ENCODE data around the gene SMIM3.
"Not testable (repeated sequence)": the region's sequence is repeated elsewhere in the genome, so short reads cannot be mapped to it uniquely, and the experiment has no call there.

Gene SMIM3

GRCh38 chr5:150740992-150741391 is 37.6 kb upstream of the SMIM3 start:
- no peak for TF ChIP-seq CTCF (IDR thresholded peaks at IDR 0.05; ENCODE audit: insufficient read depth, low read length, missing control alignments)
- DNase-seq (ENCODE audit: low read depth, low spot score): no peak
- H3K4me3 ChIP-seq (ENCODE audit: low read depth, low read length): no peak overlapping the region
- ChIA-PET POLR2A (no interaction called here), CTCF (interaction anchor here (0.8 to 1.1 kb wide), 2 partner anchors 41 to 106 kb away, joined by 3 to 5 read pairs; partner anchors contain the start of genes IRGM and RBM22)

- POLR2A ChIA-PET; DNase-seq (ENCODE audit: low read depth, low spot score); CTCF ChIA-PET; H3K4me3 ChIP-seq (ENCODE audit: low read depth, low read length): not testable (repeated sequence)
These were observed 36.0 kb upstream of the SMIM3 start for GRCh38 chr5:150742455-150743141.

DNA sequence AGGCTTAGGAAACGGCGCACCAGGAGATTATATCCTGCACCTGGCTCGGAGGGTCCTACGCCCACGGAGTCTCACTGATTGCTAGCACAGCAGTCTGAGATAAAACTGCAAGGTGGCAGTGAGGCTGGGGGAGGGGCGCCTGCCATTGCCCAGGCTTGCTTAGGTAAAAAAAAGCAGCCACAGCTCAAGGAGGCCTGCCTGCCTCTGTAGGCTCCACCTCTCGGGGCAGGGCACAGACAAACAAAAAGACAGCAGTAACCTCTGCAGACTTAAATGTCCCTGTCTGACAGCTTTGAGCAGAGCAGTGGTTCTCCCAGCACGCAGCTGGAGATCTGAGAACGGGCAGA is 35.4 kb upstream of the SMIM3 start:
- H3K4me3 ChIP-seq (ENCODE audit: low read depth, low read length); POLR2A ChIA-PET; CTCF ChIA-PET; DNase-seq (ENCODE audit: low read depth, low spot score): not testable (repeated sequence)

DNA sequence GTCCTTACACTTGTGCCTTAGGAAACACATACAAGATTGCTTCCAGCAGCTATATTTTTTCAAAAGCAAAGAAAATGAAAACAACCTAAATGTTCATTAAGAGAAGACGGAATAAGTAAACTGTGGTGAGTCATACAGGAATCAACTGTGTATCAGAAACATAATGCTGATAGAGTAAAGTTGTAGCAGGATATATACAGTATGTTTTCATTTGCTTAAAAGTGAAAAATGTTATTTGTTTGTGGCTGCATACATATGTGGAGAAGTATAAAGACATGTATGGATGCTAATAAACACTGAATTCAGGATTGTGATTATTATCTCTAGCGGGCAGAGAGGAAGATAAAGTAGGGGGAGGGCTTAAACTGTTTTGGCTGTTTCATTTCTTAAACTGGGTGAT is 28.1 kb upstream of the SMIM3 start:
- no peak for DNase-seq (ENCODE audit: low read depth, low spot score)
- no peak for TF ChIP-seq CTCF (IDR thresholded peaks at IDR 0.05; ENCODE audit: insufficient read depth, low read length, missing control alignments)
- CTCF ChIA-PET: interaction anchor here (0.8 kb wide), 1 partner anchor 29 kb away, joined by 3 read pairs; no protein-coding TSS in a partner anchor
- no peak overlapping the region for H3K4me3 ChIP-seq (ENCODE audit: low read depth, low read length)
- POLR2A ChIA-PET: interaction anchor here (1.0 kb wide), 1 partner anchor 33 kb away, joined by 4 read pairs; no protein-coding TSS in a partner anchor

GRCh38 chr5:150751096-150751891 is 27.3 kb upstream of the SMIM3 start:
- no peak for DNase-seq (ENCODE audit: low read depth, low spot score)
- POLR2A ChIA-PET: no interaction called here
- no peak overlapping the region for H3K4me3 ChIP-seq (ENCODE audit: low read depth, low read length)
- TF ChIP-seq CTCF (IDR thresholded peaks at IDR 0.05; ENCODE audit: insufficient read depth, low read length, missing control alignments): no peak
- CTCF ChIA-PET: interaction anchor here (0.7 to 1.0 kb wide), 2 partner anchors 25 to 26 kb away, joined by 4 read pairs; no protein-coding TSS in a partner anchor

DNA sequence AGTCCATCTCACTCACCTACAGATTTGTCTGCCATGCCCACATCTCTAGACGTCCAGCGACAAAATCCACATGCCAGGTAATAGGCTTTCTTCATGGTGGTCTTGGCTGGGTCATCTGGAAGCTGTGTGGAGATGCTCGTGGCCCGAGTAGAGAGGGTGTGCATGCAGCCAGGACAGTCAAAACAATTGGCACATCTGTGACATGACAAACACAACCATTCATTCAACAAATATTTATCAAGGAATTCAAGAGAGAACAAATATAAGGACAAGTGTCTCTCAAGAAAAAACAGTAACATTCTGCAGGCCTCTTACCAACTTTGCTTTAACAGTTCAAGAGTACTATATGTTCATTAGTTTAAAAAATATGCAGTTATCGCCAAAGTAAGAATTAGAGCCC is 25.1 kb upstream of the SMIM3 start:
- no peak for DNase-seq (ENCODE audit: low read depth, low spot score)
- ChIA-PET POLR2A (no interaction called here), CTCF (interaction anchor here (2.0 kb wide), 1 partner anchor 9 kb away, joined by 6 read pairs; no protein-coding TSS in a partner anchor)
- no peak for TF ChIP-seq CTCF (IDR thresholded peaks at IDR 0.05; ENCODE audit: insufficient read depth, low read length, missing control alignments)
- H3K4me3 ChIP-seq (ENCODE audit: low read depth, low read length): no peak overlapping the region

GRCh38 chr5:150753863-150754262 is 24.7 kb upstream of the SMIM3 start:
- ChIA-PET CTCF (interaction anchor here (2.0 kb wide), 1 partner anchor 9 kb away, joined by 6 read pairs; no protein-coding TSS in a partner anchor), POLR2A (no interaction called here)
- TF ChIP-seq CTCF (IDR thresholded peaks at IDR 0.05; ENCODE audit: insufficient read depth, low read length, missing control alignments): no peak
- DNase-seq (ENCODE audit: low read depth, low spot score): no peak
- H3K4me3 ChIP-seq (ENCODE audit: low read depth, low read length): no peak overlapping the region
